ENCODE data around the gene RAX2.

DNA sequence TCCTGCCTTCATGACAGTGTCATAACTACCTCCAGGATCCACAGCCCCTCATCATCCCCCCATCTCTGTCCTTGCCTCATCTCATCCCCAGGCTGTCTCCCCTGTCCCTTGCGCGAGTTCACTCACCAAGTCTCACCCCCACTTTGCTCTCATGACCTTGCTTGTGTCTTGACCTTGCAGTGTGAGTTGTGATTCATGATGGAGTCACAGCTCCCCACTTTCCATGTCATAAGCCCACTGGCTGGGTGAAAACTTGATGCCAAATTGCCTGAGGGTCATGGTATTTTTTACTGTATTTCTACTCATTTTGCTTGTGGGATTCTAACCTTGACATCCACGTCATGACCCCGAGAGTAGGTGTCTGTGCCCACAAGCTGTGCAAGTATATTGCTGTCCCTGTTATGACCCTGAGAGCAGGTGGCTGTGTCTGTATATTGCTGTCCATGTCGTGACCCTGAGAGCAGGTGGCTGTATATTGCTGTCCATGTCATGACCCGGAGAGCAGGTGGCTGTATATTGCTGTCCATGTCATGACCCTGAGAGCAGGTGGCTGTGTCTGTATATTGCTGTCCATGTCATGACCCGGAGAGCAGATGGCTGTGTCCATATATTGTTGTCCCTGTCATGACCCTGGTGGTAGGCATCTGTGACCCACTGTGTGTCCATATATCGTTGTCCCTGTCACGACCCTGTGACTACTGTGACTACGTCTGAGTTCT is 34.4 kb downstream of the RAX2 start:
- TF ChIP-seq FOXA1 (IDR thresholded peaks at IDR 0.05) (no peak), SP1 (IDR thresholded peaks at IDR 0.05) (no peak), BHLHE40 (IDR thresholded peaks at IDR 0.05; ENCODE audit: borderline replicate concordance) (no peak)
